GM12875 (cell line): ENCODE data around the gene STIL.

Experiments used
- H3K4me3 ChIP-seq: one replicate; pipeline ENCODE4 v1.5.1; 2011; ENCODE audit warnings: low read depth, low read length, control low read depth
- TF ChIP-seq, protein P1 (sequence below): IDR thresholded peaks from 2 replicates; pipeline ENCODE4 v1.5.1; 2011; ENCODE audit warnings: low read depth, mild to moderate bottlenecking, control low read depth, inconsistent platforms, low read length, moderate library complexity, borderline replicate concordance; ENCODE audit not compliant: insufficient read depth

STIL gene

DNA sequence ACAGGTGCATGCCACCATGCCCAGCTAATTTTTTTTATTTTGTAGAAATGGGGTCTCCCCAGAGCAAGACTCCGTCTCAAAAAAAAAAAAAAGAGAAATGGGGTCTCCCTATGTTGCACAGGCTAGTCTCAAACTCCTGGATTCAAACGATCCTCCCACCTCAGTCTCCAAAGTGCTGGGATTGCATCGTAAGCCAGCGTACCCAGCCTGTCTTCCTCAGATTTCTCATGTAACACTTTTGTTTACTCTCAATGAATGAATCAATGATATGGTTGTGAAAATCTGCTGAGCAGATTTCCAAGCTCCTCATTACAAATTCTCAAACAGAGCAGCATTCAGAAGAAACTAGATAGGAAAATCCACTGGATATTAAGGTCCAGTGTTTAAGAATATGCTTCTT is 26.3 kb upstream of the STIL start:
- TF ChIP-seq, protein P1, sequence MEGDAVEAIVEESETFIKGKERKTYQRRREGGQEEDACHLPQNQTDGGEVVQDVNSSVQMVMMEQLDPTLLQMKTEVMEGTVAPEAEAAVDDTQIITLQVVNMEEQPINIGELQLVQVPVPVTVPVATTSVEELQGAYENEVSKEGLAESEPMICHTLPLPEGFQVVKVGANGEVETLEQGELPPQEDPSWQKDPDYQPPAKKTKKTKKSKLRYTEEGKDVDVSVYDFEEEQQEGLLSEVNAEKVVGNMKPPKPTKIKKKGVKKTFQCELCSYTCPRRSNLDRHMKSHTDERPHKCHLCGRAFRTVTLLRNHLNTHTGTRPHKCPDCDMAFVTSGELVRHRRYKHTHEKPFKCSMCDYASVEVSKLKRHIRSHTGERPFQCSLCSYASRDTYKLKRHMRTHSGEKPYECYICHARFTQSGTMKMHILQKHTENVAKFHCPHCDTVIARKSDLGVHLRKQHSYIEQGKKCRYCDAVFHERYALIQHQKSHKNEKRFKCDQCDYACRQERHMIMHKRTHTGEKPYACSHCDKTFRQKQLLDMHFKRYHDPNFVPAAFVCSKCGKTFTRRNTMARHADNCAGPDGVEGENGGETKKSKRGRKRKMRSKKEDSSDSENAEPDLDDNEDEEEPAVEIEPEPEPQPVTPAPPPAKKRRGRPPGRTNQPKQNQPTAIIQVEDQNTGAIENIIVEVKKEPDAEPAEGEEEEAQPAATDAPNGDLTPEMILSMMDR, result no peak
- no peak overlapping the region for H3K4me3 ChIP-seq

DNA sequence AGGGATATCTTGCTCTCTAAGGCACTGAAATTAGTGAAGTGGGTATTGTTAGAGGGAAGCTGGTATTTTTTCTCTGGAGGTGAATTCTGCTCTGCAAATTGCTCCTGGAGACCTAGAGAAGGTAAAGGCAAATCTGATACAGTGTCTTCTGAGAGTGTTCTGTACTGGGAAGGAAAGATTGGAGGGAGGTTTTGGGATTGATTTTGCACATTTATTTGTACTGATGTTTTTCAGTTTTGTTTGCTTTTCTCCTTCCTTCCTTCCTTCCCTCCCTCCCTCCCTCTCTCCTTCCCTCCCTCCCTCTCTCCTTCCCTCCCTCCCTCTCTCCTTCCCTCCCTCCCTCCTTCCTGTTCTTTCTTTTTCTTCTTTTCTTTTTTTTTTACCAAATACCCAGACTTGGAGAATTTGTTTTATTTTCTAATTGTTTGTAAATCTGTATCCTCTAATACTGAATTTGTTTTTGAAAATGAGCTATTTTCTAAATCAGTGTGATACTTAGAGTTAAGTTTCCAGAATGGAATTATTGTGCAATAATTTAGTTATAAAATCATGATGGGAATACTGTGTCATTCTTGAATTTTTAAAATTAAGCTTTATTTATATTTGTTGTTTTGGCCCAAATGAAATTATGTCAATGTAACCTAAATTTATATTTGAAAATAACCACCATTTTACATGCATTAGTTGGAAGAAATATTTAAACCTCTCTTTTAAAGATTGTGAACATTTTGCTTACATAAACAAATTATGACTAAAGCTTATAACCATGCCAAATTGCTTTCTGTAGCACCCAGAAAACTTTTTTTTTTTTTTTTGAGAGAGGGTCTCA is 24.5 kb upstream of the STIL start:
- H3K4me3 ChIP-seq, result no peak overlapping the region
- TF ChIP-seq, protein P1, result no peak

DNA sequence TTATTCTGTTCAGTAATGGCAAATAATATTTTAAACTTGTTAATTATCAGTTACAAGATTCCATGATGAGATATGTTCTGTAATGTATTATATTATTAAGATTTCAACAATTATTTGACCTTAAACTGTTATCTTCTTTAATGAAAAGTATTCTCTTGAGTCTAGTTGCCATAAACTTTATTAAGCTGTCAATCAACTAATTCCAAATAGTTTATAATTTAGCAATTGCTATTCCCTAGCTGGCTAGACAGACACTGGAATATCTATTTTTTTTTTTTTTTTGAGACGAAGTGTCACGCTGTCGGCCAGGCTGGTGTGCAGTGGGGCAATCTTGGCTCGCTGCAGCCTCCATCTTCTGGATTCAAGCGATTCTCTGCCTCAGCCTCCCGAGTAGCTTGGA is 23.4 kb upstream of the STIL start:
- no peak overlapping the region for H3K4me3 ChIP-seq
- TF ChIP-seq, protein P1, result no peak

DNA sequence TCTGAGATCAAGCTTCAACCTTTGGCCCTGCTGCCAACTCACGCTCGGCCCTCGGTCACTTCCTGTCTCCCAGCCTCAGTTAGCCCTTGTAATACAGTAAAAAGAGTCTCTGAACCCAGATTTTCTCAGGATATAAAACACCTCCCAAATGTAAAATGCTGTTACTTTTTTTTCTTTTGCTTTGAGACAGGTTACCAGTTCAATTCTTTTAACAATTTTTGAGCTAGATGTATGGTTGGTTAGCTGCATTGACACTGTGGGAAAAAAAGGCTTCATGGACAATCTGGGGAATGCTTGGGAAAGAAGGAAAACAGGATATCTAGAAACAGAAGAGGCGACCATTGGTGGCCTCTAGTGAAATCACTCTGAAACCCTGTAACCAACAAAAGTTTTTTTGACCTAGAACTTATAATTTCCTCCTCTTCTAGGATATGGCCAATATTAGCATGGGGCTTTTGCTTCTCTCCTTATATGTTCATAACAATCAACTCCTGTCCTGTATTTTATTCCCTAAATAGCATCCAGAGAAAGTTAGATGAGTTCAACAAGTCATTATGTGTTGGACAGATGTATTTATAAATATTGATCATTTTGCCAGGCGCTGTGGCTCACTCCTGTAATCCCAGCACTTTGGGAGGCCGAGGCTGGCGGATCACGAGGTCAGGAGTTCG is 21.0 kb upstream of the STIL start:
- TF ChIP-seq, protein P1, result no peak
- H3K4me3 ChIP-seq, result peak overlapping the region; percentile 92

DNA sequence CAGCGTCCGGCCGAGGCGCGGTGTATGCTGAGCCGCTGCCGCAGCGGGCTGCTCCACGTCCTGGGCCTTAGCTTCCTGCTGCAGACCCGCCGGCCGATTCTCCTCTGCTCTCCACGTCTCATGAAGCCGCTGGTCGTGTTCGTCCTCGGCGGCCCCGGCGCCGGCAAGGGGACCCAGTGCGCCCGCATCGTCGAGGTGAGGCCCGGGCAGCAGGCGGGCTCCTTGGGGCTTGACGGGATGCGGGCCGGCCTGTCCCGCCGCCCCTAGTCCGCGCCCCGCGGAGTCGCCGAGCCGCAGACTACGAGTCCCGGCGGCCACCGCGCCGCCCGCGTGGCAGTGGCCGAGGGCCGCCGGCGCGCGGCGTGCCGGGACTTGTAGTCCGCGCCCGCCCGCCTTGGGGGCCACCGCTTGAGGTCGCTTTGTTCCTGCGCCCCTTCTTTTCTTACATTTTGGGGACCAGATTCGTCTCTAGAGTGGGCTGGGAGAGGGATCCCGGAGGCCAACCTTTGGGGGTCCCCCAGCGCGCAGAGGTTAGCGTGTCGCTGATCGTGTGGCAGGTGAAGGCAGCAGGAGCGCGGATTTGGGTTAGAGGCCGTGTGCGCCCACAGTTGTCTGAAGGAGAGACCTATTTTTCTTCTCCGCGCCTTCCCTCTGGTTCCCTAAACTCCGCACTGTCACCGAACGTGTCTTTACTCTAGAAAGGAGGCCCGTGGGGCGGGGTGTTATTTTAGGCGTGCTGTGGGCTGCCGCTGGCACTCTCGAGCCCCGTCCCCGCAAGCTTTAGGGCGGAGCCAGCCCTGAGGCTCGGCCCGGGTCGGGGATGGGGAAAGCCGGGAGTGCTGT is 20.2 kb upstream of the STIL start:
- TF ChIP-seq, protein P1, result 0 out of 2 replicates have a peak, but pooled peaks have one; percentile 1
- H3K4me3 ChIP-seq, result peak overlapping the region; percentile 92

DNA sequence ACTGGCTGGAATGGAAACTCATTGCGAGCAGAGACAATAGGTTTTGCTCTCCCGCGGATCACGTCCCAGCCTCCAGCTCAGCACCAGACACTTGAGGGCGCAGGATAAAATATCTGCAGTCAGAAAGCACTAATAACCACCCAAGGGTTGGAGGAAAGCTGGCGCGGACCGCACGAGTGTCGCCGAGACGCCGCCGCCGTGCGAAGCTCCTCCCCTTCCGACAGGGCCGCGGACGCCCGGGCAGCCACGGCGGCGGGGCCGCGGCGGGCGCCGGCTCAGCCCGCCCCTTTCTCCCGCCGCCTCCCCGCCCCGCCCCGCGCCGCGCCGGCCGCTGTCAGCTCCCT is 19.6 kb upstream of the STIL start, which contains the start of gene CMPK1:
Gene CMPK1, plus strand, starts transcription at position 213 of the 344 bp plus-strand sequence. CDS start 156 bp downstream, outside the sequence.
- TF ChIP-seq, protein P1, result no peak
- peak within 1 kb of the TSS; percentile 92 for H3K4me3 ChIP-seq
